ENCODE data around the gene ANKFY1.
A peak's percentile ranks its signal among the peaks of the same experiment; 100 is the strongest.
"Not testable (repeated sequence)": the region's sequence is repeated elsewhere in the genome, so short reads cannot be mapped to it uniquely, and the experiment has no call there.

ANKFY1 gene

GRCh38 chr17:4272972-4273368 lies 9.2 kb upstream of the ANKFY1 start:
- no peaks in the 10 kb centered on the region for H3K9me3 Mint-ChIP-seq
- ATAC-seq (replicated peaks; ENCODE audit: extremely low read depth, poor library complexity, severe bottlenecking), result no peak
- peaks cover 5% of the 10 kb centered on the region for H3K4me1 Mint-ChIP-seq
- no peak overlapping the region for H3K27ac Mint-ChIP-seq (ENCODE audit: low read depth)
- H3K4me3 Mint-ChIP-seq, result no peak overlapping the region
- peaks cover 18% of the 10 kb centered on the region for H3K36me3 Mint-ChIP-seq (ENCODE audit: insufficient read depth)
- DNase-seq (ENCODE audit: low spot score in 2 of 2), result no peak
- no peaks in the 10 kb centered on the region for H3K27me3 Mint-ChIP-seq

- Mint-ChIP-seq H3K27ac (ENCODE audit: low read depth) (no peak overlapping the region), H3K4me1 (peaks cover 5% of the 10 kb centered on the region), H3K9me3 (no peaks in the 10 kb centered on the region), H3K4me3 (no peak overlapping the region), H3K36me3 (ENCODE audit: insufficient read depth) (peaks cover 16% of the 10 kb centered on the region), H3K27me3 (no peaks in the 10 kb centered on the region)
- ATAC-seq (replicated peaks; ENCODE audit: extremely low read depth, poor library complexity, severe bottlenecking), result no peak
- no peak for DNase-seq (ENCODE audit: low spot score in 2 of 2)
Observed at GRCh38 chr17:4272213-4272971, 8.6 kb upstream of the ANKFY1 start.

- Mint-ChIP-seq H3K4me1 (peaks cover 2% of the 10 kb centered on the region), H3K36me3 (ENCODE audit: insufficient read depth) (peaks cover 11% of the 10 kb centered on the region), H3K27ac (ENCODE audit: low read depth) (no peak overlapping the region), H3K4me3 (no peak overlapping the region), H3K9me3 (no peaks in the 10 kb centered on the region), H3K27me3 (no peaks in the 10 kb centered on the region)
- ATAC-seq (replicated peaks; ENCODE audit: extremely low read depth, poor library complexity, severe bottlenecking), result no peak
- no peak for DNase-seq (ENCODE audit: low spot score in 2 of 2)
Observed at GRCh38 chr17:4270736-4271135, 7.0 kb upstream of the ANKFY1 start.

- no peaks in the 10 kb centered on the region for H3K27me3 Mint-ChIP-seq
- H3K9me3 Mint-ChIP-seq, result no peaks in the 10 kb centered on the region
- H3K36me3 Mint-ChIP-seq (ENCODE audit: insufficient read depth), result peaks cover 11% of the 10 kb centered on the region
- no peak overlapping the region for H3K27ac Mint-ChIP-seq (ENCODE audit: low read depth)
- no peaks in the 10 kb centered on the region for H3K4me1 Mint-ChIP-seq
- DNase-seq (ENCODE audit: low spot score in 2 of 2), result no peak
- no peak for ATAC-seq (replicated peaks; ENCODE audit: extremely low read depth, poor library complexity, severe bottlenecking)
- H3K4me3 Mint-ChIP-seq, result no peak overlapping the region
Observed at GRCh38 chr17:4269915-4270314, 6.1 kb upstream of the ANKFY1 start.

- ATAC-seq (replicated peaks; ENCODE audit: extremely low read depth, poor library complexity, severe bottlenecking), result no peak
- Mint-ChIP-seq H3K4me3 (no peak overlapping the region), H3K27me3 (no peaks in the 10 kb centered on the region), H3K36me3 (ENCODE audit: insufficient read depth) (peaks cover 19% of the 10 kb centered on the region), H3K4me1 (peaks cover 18% of the 10 kb centered on the region), H3K27ac (ENCODE audit: low read depth) (peak overlapping the region; percentile 49), H3K9me3 (no peaks in the 10 kb centered on the region)
- DNase-seq (ENCODE audit: low spot score in 2 of 2), result no peak
Observed at GRCh38 chr17:4267402-4267801, 3.6 kb upstream of the ANKFY1 start.

- H3K27me3 Mint-ChIP-seq, result no peaks in the 10 kb centered on the region
- no peaks in the 10 kb centered on the region for H3K9me3 Mint-ChIP-seq
- no peak for ATAC-seq (replicated peaks; ENCODE audit: extremely low read depth, poor library complexity, severe bottlenecking)
- DNase-seq (ENCODE audit: low spot score in 2 of 2), result no peak
- H3K4me1 Mint-ChIP-seq, result peaks cover 25% of the 10 kb centered on the region
- peaks cover 19% of the 10 kb centered on the region for H3K36me3 Mint-ChIP-seq (ENCODE audit: insufficient read depth)
- H3K27ac Mint-ChIP-seq (ENCODE audit: low read depth), result no peak overlapping the region
- no peak overlapping the region for H3K4me3 Mint-ChIP-seq
Observed at GRCh38 chr17:4266550-4266949, 2.8 kb upstream of the ANKFY1 start.

GRCh38 chr17:4262703-4263102 lies 1.1 kb downstream of the ANKFY1 start:
- H3K27ac Mint-ChIP-seq (ENCODE audit: low read depth), result peak overlapping the region; percentile 95
- no peak for ATAC-seq (replicated peaks; ENCODE audit: extremely low read depth, poor library complexity, severe bottlenecking)
- no peaks in the 10 kb centered on the region for H3K9me3 Mint-ChIP-seq

GRCh38 chr17:4261452-4261851 lies 2.3 kb downstream of the ANKFY1 start:
- no peaks in the 10 kb centered on the region for H3K27me3 Mint-ChIP-seq
- peaks cover 11% of the 10 kb centered on the region for H3K36me3 Mint-ChIP-seq (ENCODE audit: insufficient read depth)
- no peak for ATAC-seq (replicated peaks; ENCODE audit: extremely low read depth, poor library complexity, severe bottlenecking)
- H3K9me3 Mint-ChIP-seq, result no peaks in the 10 kb centered on the region
- no peak for DNase-seq (ENCODE audit: low spot score in 2 of 2)
- no peak overlapping the region for H3K4me3 Mint-ChIP-seq
- peaks cover 52% of the 10 kb centered on the region for H3K4me1 Mint-ChIP-seq
- H3K27ac Mint-ChIP-seq (ENCODE audit: low read depth), result no peak overlapping the region

More at GRCh38 chr17:4262703-4263102, 1.1 kb downstream of the ANKFY1 start:
- Mint-ChIP-seq H3K4me1 (peaks cover 39% of the 10 kb centered on the region), H3K36me3 (ENCODE audit: insufficient read depth) (peaks cover 14% of the 10 kb centered on the region), H3K27me3 (no peaks in the 10 kb centered on the region), H3K4me3 (peak overlapping the region; percentile 87)
- no peak for DNase-seq (ENCODE audit: low spot score in 2 of 2)

- Mint-ChIP-seq H3K36me3 (ENCODE audit: insufficient read depth) (peaks cover 9% of the 10 kb centered on the region), H3K9me3 (no peaks in the 10 kb centered on the region), H3K4me3 (no peak overlapping the region), H3K4me1 (peaks cover 56% of the 10 kb centered on the region), H3K27me3 (no peaks in the 10 kb centered on the region), H3K27ac (ENCODE audit: low read depth) (no peak overlapping the region)
- no peak for ATAC-seq (replicated peaks; ENCODE audit: extremely low read depth, poor library complexity, severe bottlenecking)
- DNase-seq (ENCODE audit: low spot score in 2 of 2), result no peak
Observed at GRCh38 chr17:4258867-4259266, 4.9 kb downstream of the ANKFY1 start.

- peak overlapping the region; percentile 14 for H3K27ac Mint-ChIP-seq (ENCODE audit: low read depth)
- H3K9me3 Mint-ChIP-seq, result no peaks in the 10 kb centered on the region
- no peak for ATAC-seq (replicated peaks; ENCODE audit: extremely low read depth, poor library complexity, severe bottlenecking)
- H3K4me1 Mint-ChIP-seq, result peaks cover 54% of the 10 kb centered on the region
- H3K27me3 Mint-ChIP-seq, result no peaks in the 10 kb centered on the region
- H3K4me3 Mint-ChIP-seq, result no peak overlapping the region
- peaks cover 3% of the 10 kb centered on the region for H3K36me3 Mint-ChIP-seq (ENCODE audit: insufficient read depth)
- no peak for DNase-seq (ENCODE audit: low spot score in 2 of 2)
Observed at GRCh38 chr17:4256952-4257351, 6.8 kb downstream of the ANKFY1 start.

- ATAC-seq (replicated peaks; ENCODE audit: extremely low read depth, poor library complexity, severe bottlenecking); H3K27ac Mint-ChIP-seq (ENCODE audit: low read depth); H3K9me3 Mint-ChIP-seq; H3K27me3 Mint-ChIP-seq; H3K4me3 Mint-ChIP-seq; H3K36me3 Mint-ChIP-seq (ENCODE audit: insufficient read depth); DNase-seq (ENCODE audit: low spot score in 2 of 2): not testable (repeated sequence)
- H3K4me1 Mint-ChIP-seq, result peaks cover 54% of the 10 kb centered on the region
Observed at GRCh38 chr17:4255271-4255670, 8.5 kb downstream of the ANKFY1 start.

- H3K4me1 Mint-ChIP-seq, result peaks cover 42% of the 10 kb centered on the region
- no peaks in the 10 kb centered on the region for H3K9me3 Mint-ChIP-seq
- H3K36me3 Mint-ChIP-seq (ENCODE audit: insufficient read depth), result peaks cover 5% of the 10 kb centered on the region
- no peak overlapping the region for H3K27ac Mint-ChIP-seq (ENCODE audit: low read depth)
- H3K27me3 Mint-ChIP-seq, result no peaks in the 10 kb centered on the region
- DNase-seq (ENCODE audit: low spot score in 2 of 2) (no peak), ATAC-seq (replicated peaks; ENCODE audit: extremely low read depth, poor library complexity, severe bottlenecking) (no peak)
- H3K4me3 Mint-ChIP-seq, result no peak overlapping the region
Observed at GRCh38 chr17:4250887-4251286, 12.9 kb downstream of the ANKFY1 start.

- H3K4me3 Mint-ChIP-seq, result no peak overlapping the region
- peak overlapping the region; percentile 1 for H3K27ac Mint-ChIP-seq (ENCODE audit: low read depth)
- H3K27me3 Mint-ChIP-seq, result no peaks in the 10 kb centered on the region
- ATAC-seq (replicated peaks; ENCODE audit: extremely low read depth, poor library complexity, severe bottlenecking) (no peak), DNase-seq (ENCODE audit: low spot score in 2 of 2) (no peak)
- H3K9me3 Mint-ChIP-seq, result no peaks in the 10 kb centered on the region
- peaks cover 4% of the 10 kb centered on the region for H3K36me3 Mint-ChIP-seq (ENCODE audit: insufficient read depth)
- peaks cover 44% of the 10 kb centered on the region for H3K4me1 Mint-ChIP-seq
Observed at GRCh38 chr17:4249452-4250029, 14.2 kb downstream of the ANKFY1 start.

Data from central memory CD8-positive, alpha-beta T cell (primary cell).